ENCODE data around the gene ZNF70. TPM values are rescaled to one million over a fixed set of nuclear protein-coding genes. Genes with fewer than 3 reads are reported as not detected.

ZNF70 gene
- total and polyA plus RNA-seq, 2 of the 13 experiments (the other 11 are each of a cell fraction or from before 2014, with no cell fraction given) = 0.62 to 3.6 TPM

GRCh38 chr22:23767673-23768548 is 17.0 kb upstream of the ZNF70 start, which contains the start of gene CHCHD10 (continued):
- TF ChIP-seq ZNF691 (CRISPR knock-in tag; IDR thresholded peaks at IDR 0.05; ENCODE audit: borderline replicate concordance, low read depth) = peak; percentile 67; the same call in 1 of the 2 replicates
- TF ChIP-seq ZBTB46 (CRISPR knock-in tag; IDR thresholded peaks at IDR 0.05; ENCODE audit: borderline replicate concordance) = no peak
- no peak; the same call in 1 of the 2 replicates for TF ChIP-seq ZFP41 (CRISPR knock-in tag; IDR thresholded peaks at IDR 0.05; ENCODE audit: borderline replicate concordance)
- no peak for TF ChIP-seq KDM1A (CRISPR knock-in tag; IDR thresholded peaks at IDR 0.05)
- no peak for TF ChIP-seq ZNF17 (CRISPR knock-in tag; IDR thresholded peaks at IDR 0.05)
- no peak for TF ChIP-seq HMGA1 (CRISPR knock-in tag; conservative IDR thresholded peaks at IDR 0.05)
- TF ChIP-seq ZNF569 (CRISPR knock-in tag; IDR thresholded peaks at IDR 0.05; ENCODE audit: borderline replicate concordance) = 0 out of 2 replicates have a peak, but pooled peaks have one; percentile 70
- no peak for TF ChIP-seq DBP (CRISPR knock-in tag; IDR thresholded peaks at IDR 0.05; ENCODE audit: not compliant biosample characterization)
- TF ChIP-seq ZKSCAN5 (CRISPR knock-in tag; IDR thresholded peaks at IDR 0.05) = no peak
- no peak for TF ChIP-seq EZH2 (conservative IDR thresholded peaks at IDR 0.05; ENCODE audit: low read depth, low read length)
- TF ChIP-seq ZNF552 (CRISPR knock-in tag; IDR thresholded peaks at IDR 0.05; ENCODE audit: borderline replicate concordance) = no peak
- TF ChIP-seq ZNF333 (CRISPR knock-in tag; IDR thresholded peaks at IDR 0.05; ENCODE audit: borderline replicate concordance) = no peak
- 0 out of 2 replicates have a peak, but pooled peaks have one; percentile 70 for TF ChIP-seq ZNF30 (CRISPR knock-in tag; IDR thresholded peaks at IDR 0.05)
- TF ChIP-seq KMT2B (CRISPR knock-in tag; IDR thresholded peaks at IDR 0.05) = no peak
- no peak; the same call in 1 of the 2 replicates for TF ChIP-seq TFDP1 (CRISPR knock-in tag; IDR thresholded peaks at IDR 0.05; ENCODE audit: borderline replicate concordance)
- TF ChIP-seq KAT8 (CRISPR knock-in tag; IDR thresholded peaks at IDR 0.05) = 0 out of 2 replicates have a peak, but pooled peaks have one; percentile 18
- no peak for TF ChIP-seq TAF15 (IDR thresholded peaks at IDR 0.05; ENCODE audit: low read depth, low read length, poor library complexity, severe bottlenecking)
- no peak for TF ChIP-seq ZBTB2 (CRISPR knock-in tag; IDR thresholded peaks at IDR 0.05; ENCODE audit: low read depth)
- no peak; the same call in 1 of the 2 replicates for TF ChIP-seq ZNF34 (CRISPR knock-in tag; IDR thresholded peaks at IDR 0.05; ENCODE audit: borderline replicate concordance)
- TF ChIP-seq ZFP36L2 (CRISPR knock-in tag; IDR thresholded peaks at IDR 0.05) = no peak
- no peak for TF ChIP-seq ZNF256 (CRISPR knock-in tag; conservative IDR thresholded peaks at IDR 0.05)
- no peak for TF ChIP-seq ZBTB1 (CRISPR knock-in tag; IDR thresholded peaks at IDR 0.05; ENCODE audit: borderline replicate concordance)
- peak; percentile 26; the same call in 1 of the 2 replicates for TF ChIP-seq IRX3 (CRISPR knock-in tag; IDR thresholded peaks at IDR 0.05; ENCODE audit: borderline replicate concordance, low read depth)
